DMS153 (cell line): ENCODE data around the gene SAT2.
"Not testable (repeated sequence)": the region's sequence is repeated elsewhere in the genome, so short reads cannot be mapped to it uniquely, and the experiment has no call there.

Source experiments
- DNase-seq: peaks from one replicate; lab custom pipeline; 2025; lab: John Stamatoyannopoulos, UW

The SAT2 gene

GRCh38 chr17:7627250-7628121, at the start of gene SAT2:
Gene SAT2, minus strand, starts transcription at chr17:7627821. Its CDS starts 186 bp downstream, at chr17:7627635.
- peak; percentile 36 for DNase-seq

- DNase-seq = no peak
These were observed 48.9 kb upstream of the SAT2 start for GRCh38 chr17:7676533-7676932.

- DNase-seq = no peak
These were observed 47.3 kb upstream of the SAT2 start for GRCh38 chr17:7674934-7675333.

- no peak for DNase-seq
These were observed 45.6 kb upstream of the SAT2 start for GRCh38 chr17:7673239-7673638.

- DNase-seq = no peak
These were observed 40.9 kb upstream of the SAT2 start for GRCh38 chr17:7668482-7668881.

- DNase-seq = no peak
These were observed 40.2 kb upstream of the SAT2 start for GRCh38 chr17:7667656-7668406.

GRCh38 chr17:7656958-7657609, 29.5 kb upstream of the SAT2 start:
- DNase-seq = no peak

- DNase-seq = no peak
These were observed 27.9 kb upstream of the SAT2 start for GRCh38 chr17:7655541-7655840.

- DNase-seq = no peak
These were observed 27.4 kb upstream of the SAT2 start for GRCh38 chr17:7654832-7655540.

- DNase-seq = no peak
These were observed 25.1 kb upstream of the SAT2 start for GRCh38 chr17:7652388-7653356.

- DNase-seq = no peak
These were observed 24.2 kb upstream of the SAT2 start for GRCh38 chr17:7651665-7652387.

GRCh38 chr17:7651097-7651664, 23.6 kb upstream of the SAT2 start:
- DNase-seq = no peak

- DNase-seq = no peak
These were observed 23.0 kb upstream of the SAT2 start, which contains the start of gene ATP1B2 for GRCh38 chr17:7650509-7651096. Gene ATP1B2, plus strand, starts transcription at chr17:7650926. Its CDS starts 593 bp downstream, at chr17:7651519.

- no peak for DNase-seq
These were observed 19.4 kb upstream of the SAT2 start for GRCh38 chr17:7647018-7647417.

GRCh38 chr17:7646457-7646856, 18.8 kb upstream of the SAT2 start:
- DNase-seq = no peak

GRCh38 chr17:7644775-7645174, 17.2 kb upstream of the SAT2 start:
- DNase-seq = no peak

- not testable (repeated sequence) for DNase-seq
These were observed 14.0 kb upstream of the SAT2 start for GRCh38 chr17:7641635-7642034.

GRCh38 chr17:7640783-7641182, 13.2 kb upstream of the SAT2 start:
- DNase-seq = no peak

GRCh38 chr17:7636163-7636562, 8.5 kb upstream of the SAT2 start:
- DNase-seq = no peak
